Testis (tissue), 3 donors: Measurements from ENCODE around the gene TRAP1. TPM values are rescaled to one million over a fixed set of nuclear protein-coding genes. Genes with fewer than 3 reads are reported as not detected.

Source experiments
- DNase-seq: peaks from one replicate; pipeline ENCODE4 v3.0.0-alpha.2; 2019
- H3K27ac ChIP-seq, 2 donors: fragments of 200-600 bp; sonication (generic); one replicate each; pipeline ENCODE4 v1.5.1; 2019
- H3K27me3 ChIP-seq: fragments of 200-600 bp; sonication (generic); one replicate; pipeline ENCODE4 v1.5.1; 2019
- H3K36me3 ChIP-seq: fragments of 200-600 bp; sonication (generic); one replicate; pipeline ENCODE4 v1.5.1; 2017; ENCODE audit warnings: low read depth; ENCODE audit errors: missing control alignments
- H3K4me1 ChIP-seq: fragments of 200-600 bp; sonication (generic); one replicate; pipeline ENCODE4 v1.5.1; 2019
- H3K4me3 ChIP-seq, 2 donors: fragments of 200-600 bp; sonication (generic); one replicate each; pipeline ENCODE4 v1.5.1; 2017 to 2019
- H3K9me3 ChIP-seq: fragments of 200-600 bp; sonication (generic); one replicate; pipeline ENCODE4 v1.5.1; 2017
- CTCF ChIP-seq, 3 experiments: fragments of 450-650 bp in 2 of 3; fragments of 200-600 bp in 1 of 3; sonication (generic) in 1 of 3; IDR thresholded peaks; one replicate each; pipeline ENCODE4 v1.5.1; 2016 to 2019; ENCODE audit warnings: antibody characterized with exemption in 3 of 3, mild to moderate bottlenecking in 2 of 3, moderate library complexity in 1 of 3
- POLR2A ChIP-seq: fragments of 450-650 bp; IDR thresholded peaks from one replicate; pipeline ENCODE4 v1.6.1; 2017; ENCODE audit warnings: antibody characterized with exemption, mild to moderate bottlenecking, moderate library complexity
- WGBS, 2 donors: methylation state at CpG; one replicate each; pipeline ENCODE4 v1.1.5; 2018; 5-methylcytosine and 5-hydroxymethylcytosine counted together
- intact Hi-C: fragments of 100-400 bp; cut with DNase I; formaldehyde crosslinking; loops from one replicate; pipeline ENCODE4 v1.15.1; 2023; ENCODE audit warnings: low total_unique reads
- polyA plus RNA-seq: library from polyadenylated mRNA; stranded (reverse); fragments of 350-450 nt; fragmentation: Illumina TruSeq; extraction: RNeasy Lipid Tissue Mini Kit (QIAGEN cat#74804); gene quantifications from one replicate; pipeline ENCODE4 v1.2.3, GENCODE V29; 2014; ENCODE audit warnings: low read depth, low replicate concordance; ENCODE audit not compliant: insufficient read depth
- total RNA-seq, 2 donors: library from RNA; depleted of rRNA; stranded (reverse); fragments of >200 nt; gene quantifications; one replicate each; pipeline ENCODE4 v1.2.3, GENCODE V29; 2016

The TRAP1 gene
- total and polyA plus RNA-seq, 3 donors from 2014 or later: 80.0 to 140 (median 131) TPM

GRCh38 chr16:3745751-3746355 is 28.5 kb upstream of the TRAP1 start:
- Histone ChIP-seq H3K27me3 (no peaks in the 10 kb centered on the region), H3K27ac (no peak overlapping the region), H3K36me3 (no peaks in the 10 kb centered on the region), H3K4me1 (no peaks in the 10 kb centered on the region), H3K4me3 (no peak overlapping the region), H3K9me3 (no peaks in the 10 kb centered on the region)
- intact Hi-C loops: no loop called here
- whole genome bisulfite sequencing, 2 donors: 82 to 84% methylated on average over 13 of the region's 13 CpGs
- no peak for TF ChIP-seq CTCF (IDR thresholded peaks at IDR 0.05)
- no peak for TF ChIP-seq POLR2A
- DNase-seq: no peak

- no peak overlapping the region for H3K4me3 ChIP-seq
- intact Hi-C loops: no loop called here
- no peak overlapping the region for H3K27ac ChIP-seq
- DNase-seq: no peak
- 59 to 87% methylated on average over 7 of the region's 7 CpGs for WGBS, 2 donors
- H3K9me3 ChIP-seq: no peaks in the 10 kb centered on the region
- H3K4me1 ChIP-seq: no peaks in the 10 kb centered on the region
- H3K27me3 ChIP-seq: no peaks in the 10 kb centered on the region
- no peaks in the 10 kb centered on the region for H3K36me3 ChIP-seq
- TF ChIP-seq POLR2A (no peak), CTCF (IDR thresholded peaks at IDR 0.05) (no peak)
Measured at GRCh38 chr16:3744018-3744417, 26.7 kb upstream of the TRAP1 start.

- Histone ChIP-seq H3K4me3 (no peak overlapping the region), H3K9me3 (no peaks in the 10 kb centered on the region), H3K27ac (no peak overlapping the region), H3K4me1 (no peaks in the 10 kb centered on the region), H3K27me3 (no peaks in the 10 kb centered on the region), H3K36me3 (no peaks in the 10 kb centered on the region)
- WGBS, 2 donors: 94 to 97% methylated on average over 16 of the region's 16 CpGs
- TF ChIP-seq POLR2A: no peak
- TF ChIP-seq CTCF (IDR thresholded peaks at IDR 0.05): no peak
- no peak for DNase-seq
- intact Hi-C loops: no loop called here
Measured at GRCh38 chr16:3740934-3741333, 23.6 kb upstream of the TRAP1 start.

- intact Hi-C loops: no loop called here
Measured at GRCh38 chr16:3740186-3740585, 22.9 kb upstream of the TRAP1 start.

More at GRCh38 chr16:3740186-3740585, 22.9 kb upstream of the TRAP1 start:
- no peaks in the 10 kb centered on the region for H3K27me3 ChIP-seq
- WGBS, 2 donors: 83 to 97% methylated on average over 14 of the region's 14 CpGs
- TF ChIP-seq CTCF (IDR thresholded peaks at IDR 0.05): no peak
- TF ChIP-seq POLR2A: no peak
- H3K9me3 ChIP-seq: no peaks in the 10 kb centered on the region
- no peak overlapping the region for H3K4me3 ChIP-seq
- H3K27ac ChIP-seq: no peak overlapping the region
- H3K36me3 ChIP-seq: no peaks in the 10 kb centered on the region
- no peaks in the 10 kb centered on the region for H3K4me1 ChIP-seq
- no peak for DNase-seq
